Left cardiac atrium (tissue), 4 donors: ENCODE results near the gene OR5C1. TPM values are rescaled to one million over a fixed set of nuclear protein-coding genes. Genes with fewer than 3 reads are reported as not detected.

Experiments
- ATAC-seq, 2 donors: fragments of 200-7000 bp; cut with Tn5 transposase; one replicate each; pipeline ENCODE4 v1.9.1; 2020; ENCODE audit warnings: mild to moderate bottlenecking in 2 of 2, moderate library complexity in 2 of 2
- DNase-seq: peaks from one replicate; pipeline ENCODE4 v3.0.0-alpha.2; 2020
- intact Hi-C, 2 donors: fragments of 100-400 bp; cut with DNase I; formaldehyde crosslinking; loops; one replicate each; pipeline versions ENCODE4 v1.14.1 to v1.15.1; 2022 to 2023
- long read RNA-seq: library from polyadenylated mRNA; unstranded; transcript quantifications from one replicate; pipeline ENCODE4 v2.0.0, GENCODE V29; 2021
- total RNA-seq, 2 donors: library from RNA; stranded (reverse); fragmentation: NEBNext Ultra II Directional; extraction: Animal tissue kit (Norgen Biotek cat#: 25700); gene quantifications; one replicate each; pipeline ENCODE4 v1.2.1, GENCODE V29; 2021
- donor health status: DM: no; HTN: yes; CAD: no.
- donor health status: DM: no; HTN: yes; CAD: no; lungs with severe emphysema.
- donor health status: DM: yes; HTN: yes; CAD: no.
- donor health status: Dilated cardiomyopathy.

The OR5C1 gene
- total RNA-seq, result not detected
- long read RNA-seq, result 0 reads

GRCh38 chr9:122788831-122789230, at the start of gene OR5C1:
TSS of gene OR5C1 (plus strand) at chr9:122788933. CDS start at chr9:122788933, 0 bp downstream.
- intact Hi-C loops, result no loop called here
- no peak for ATAC-seq

GRCh38 chr9:122742003-122742402, 46.7 kb upstream of the OR5C1 start, which contains the start of gene OR1L6:
TSS of gene OR1L6 (plus strand) at chr9:122742303. CDS start at chr9:122749848, 7,545 bp downstream.
- ATAC-seq (no peak), DNase-seq (no peak)
- intact Hi-C loops, result no loop called here

More at GRCh38 chr9:122788831-122789230, at the start of gene OR5C1:
- DNase-seq, result no peak

- no peak for ATAC-seq
- intact Hi-C loops, result no loop called here
- DNase-seq, result no peak
Observed at GRCh38 chr9:122754825-122755224, 33.9 kb upstream of the OR5C1 start.

- intact Hi-C loops, result no loop called here
- ATAC-seq (no peak), DNase-seq (no peak)
Observed at GRCh38 chr9:122767817-122768216, 20.9 kb upstream of the OR5C1 start.

GRCh38 chr9:122777052-122777451, 11.7 kb upstream of the OR5C1 start:
- no peak for ATAC-seq
- DNase-seq, result no peak
- intact Hi-C loops, result no loop called here

GRCh38 chr9:122777935-122778627, 10.7 kb upstream of the OR5C1 start:
- no peak for ATAC-seq
- DNase-seq, result no peak
- intact Hi-C loops, result no loop called here

- intact Hi-C loops, result no loop called here
- ATAC-seq (no peak), DNase-seq (no peak)
Observed at GRCh38 chr9:122779181-122779580, 9.6 kb upstream of the OR5C1 start.

GRCh38 chr9:122780026-122780425, 8.7 kb upstream of the OR5C1 start:
- DNase-seq, result no peak
- ATAC-seq, result no peak
- intact Hi-C loops, result no loop called here

- DNase-seq (no peak), ATAC-seq (no peak)
- intact Hi-C loops, result no loop called here
Observed at GRCh38 chr9:122781671-122782070, 7.1 kb upstream of the OR5C1 start.

GRCh38 chr9:122785269-122785668, 3.5 kb upstream of the OR5C1 start:
- intact Hi-C loops, result no loop called here
- DNase-seq (no peak), ATAC-seq (no peak)

GRCh38 chr9:122786338-122786737, 2.4 kb upstream of the OR5C1 start:
- intact Hi-C loops, result no loop called here
- DNase-seq (no peak), ATAC-seq (no peak)

- no peak for ATAC-seq
- no peak for DNase-seq
- intact Hi-C loops, result loop anchor here in 1 of 2 donors (10.0 kb wide), 1 partner anchor 395 kb away; no protein-coding TSS in a partner anchor
Observed at GRCh38 chr9:122789256-122790046, 718 bp downstream of the OR5C1 start.

GRCh38 chr9:122791872-122792669, 3.3 kb downstream of the OR5C1 start:
- intact Hi-C loops, result loop anchor here in 1 of 2 donors (10.0 kb wide), 1 partner anchor 397 kb away; no protein-coding TSS in a partner anchor
- ATAC-seq, result no peak
- DNase-seq, result no peak

- DNase-seq, result no peak
- intact Hi-C loops, result loop anchor here in 1 of 2 donors (10.0 kb wide), 1 partner anchor 403 kb away; no protein-coding TSS in a partner anchor
- no peak for ATAC-seq
Observed at GRCh38 chr9:122797316-122798063, 8.8 kb downstream of the OR5C1 start.

GRCh38 chr9:122800066-122801060, 11.6 kb downstream of the OR5C1 start, which contains the start of gene OR1K1:
TSS of gene OR1K1 (plus strand) at chr9:122800123. CDS start at chr9:122800123, 0 bp downstream.
- ATAC-seq (no peak), DNase-seq (no peak)
- intact Hi-C loops, result no loop called here

- ATAC-seq (no peak), DNase-seq (no peak)
- intact Hi-C loops, result no loop called here
Observed at GRCh38 chr9:122806661-122807060, 17.9 kb downstream of the OR5C1 start.

GRCh38 chr9:122807271-122807900, 18.7 kb downstream of the OR5C1 start:
- DNase-seq (no peak), ATAC-seq (no peak)
- intact Hi-C loops, result no loop called here
